HEK293 (cell line): ENCODE measurements around the gene STOML1.

ENCODE experiments used
- CTCF ChIA-PET: fragments of 350-600 bp; formaldehyde crosslinking; extraction: SDS; loops from one replicate; lab custom pipeline; 2021; ENCODE audit warnings: antibody characterized with exemption; lab: Yijun Ruan, JAX
- POLR2A ChIA-PET: fragments of 300-600 bp; formaldehyde crosslinking; extraction: SDS; loops from one replicate; lab custom pipeline; 2020; ENCODE audit warnings: antibody characterized with exemption, inconsistent platforms; lab: Yijun Ruan, JAX
- H3K27ac ChIP-seq: fragments of 200-500 bp; sonication (Bioruptor generic); 2 replicates; pipeline ENCODE4 v1.5.1; 2014; ENCODE audit warnings: low read depth, low read length, control low read depth, inconsistent platforms; ENCODE audit errors: extremely low read depth
- H3K36me3 ChIP-seq, 2 experiments: fragments of 200-500 bp in 1 of 2; sonication (Bioruptor generic) in 1 of 2; 1 replicate in 1 of 2; 2 replicates in 1 of 2; pipeline ENCODE4 v1.5.1; 2014 to 2017; ENCODE audit warnings: inconsistent platforms in 2 of 2, low read length in 2 of 2; ENCODE audit not compliant: control insufficient read depth in 2 of 2, insufficient read depth in 1 of 2
- H3K4me1 ChIP-seq: fragments of 200-500 bp; sonication (Bioruptor generic); 2 replicates; pipeline ENCODE4 v1.5.1; 2014; ENCODE audit warnings: mild to moderate bottlenecking, low read length, inconsistent platforms; ENCODE audit not compliant: control insufficient read depth, insufficient read depth
- H3K4me3 ChIP-seq: 2 replicates; pipeline ENCODE4 v1.5.1; 2011; ENCODE audit warnings: low read depth, mild to moderate bottlenecking, control low read depth, low read length, moderate library complexity
- H3K9me3 ChIP-seq: fragments of 200-500 bp; sonication (Bioruptor generic); 2 replicates; pipeline ENCODE4 v1.5.1; 2014; ENCODE audit warnings: low read depth, low read length, inconsistent platforms; ENCODE audit not compliant: control insufficient read depth, insufficient read depth
- GFI1B ChIP-seq: fragments of 450-650 bp; formaldehyde crosslinking; IDR thresholded peaks from 2 replicates; pipeline ENCODE4 v1.5.1; 2016; ENCODE audit warnings: missing biosample characterization, missing genetic modification characterization
- GLIS2 ChIP-seq: fragments of 450-650 bp; formaldehyde crosslinking; IDR thresholded peaks from 2 replicates; pipeline ENCODE4 v1.5.1; 2016; ENCODE audit warnings: missing biosample characterization, missing genetic modification characterization
- KLF9 ChIP-seq: fragments of 450-650 bp; formaldehyde crosslinking; IDR thresholded peaks from 2 replicates; pipeline ENCODE4 v1.5.1; 2016; ENCODE audit warnings: missing biosample characterization, missing genetic modification characterization, low read depth
- PBX3 ChIP-seq: sonication (generic); formaldehyde crosslinking; IDR thresholded peaks from 2 replicates; pipeline ENCODE4 v1.8.1; 2022; ENCODE audit warnings: mild to moderate bottlenecking, moderate library complexity, missing genetic modification reagents
- ZBTB48 ChIP-seq: fragments of 450-650 bp; formaldehyde crosslinking; IDR thresholded peaks from 2 replicates; pipeline ENCODE4 v1.5.1; 2016; ENCODE audit warnings: missing biosample characterization, missing genetic modification characterization
- ZFHX2 ChIP-seq: fragments of 450-650 bp; formaldehyde crosslinking; conservative IDR thresholded peaks from 2 replicates; pipeline ENCODE4 v1.5.1; 2016; ENCODE audit warnings: missing biosample characterization, missing genetic modification characterization
- ZNF121 ChIP-seq: fragments of 450-650 bp; formaldehyde crosslinking; IDR thresholded peaks from 2 replicates; pipeline ENCODE4 v1.5.1; 2016; ENCODE audit warnings: missing biosample characterization, missing genetic modification characterization
- ZNF138 ChIP-seq: fragments of 450-650 bp; formaldehyde crosslinking; IDR thresholded peaks from 2 replicates; pipeline ENCODE4 v1.5.1; 2016; ENCODE audit warnings: missing biosample characterization, missing genetic modification characterization, borderline replicate concordance
- ZNF148 ChIP-seq: fragments of 450-650 bp; formaldehyde crosslinking; IDR thresholded peaks from 2 replicates; pipeline ENCODE4 v1.5.0; 2017; ENCODE audit warnings: missing biosample characterization, missing genetic modification characterization, borderline replicate concordance
- ZNF23 ChIP-seq: fragments of 450-650 bp; formaldehyde crosslinking; IDR thresholded peaks from 2 replicates; pipeline ENCODE4 v1.5.1; 2016; ENCODE audit warnings: missing biosample characterization, missing genetic modification characterization, borderline replicate concordance
- ZNF24 ChIP-seq: fragments of 450-650 bp; formaldehyde crosslinking; IDR thresholded peaks from 2 replicates; pipeline ENCODE4 v1.5.1; 2016; ENCODE audit warnings: missing biosample characterization, missing genetic modification characterization
- ZNF26 ChIP-seq: fragments of 450-650 bp; formaldehyde crosslinking; IDR thresholded peaks from 2 replicates; pipeline ENCODE4 v1.5.1; 2016; ENCODE audit warnings: missing biosample characterization, missing genetic modification characterization
- ZNF37A ChIP-seq: fragments of 450-650 bp; IDR thresholded peaks from 2 replicates; pipeline ENCODE4 v1.5.1; 2018; ENCODE audit warnings: missing biosample characterization, missing genetic modification characterization
- ZNF544 ChIP-seq: fragments of 450-650 bp; formaldehyde crosslinking; IDR thresholded peaks from 2 replicates; pipeline ENCODE4 v1.5.0; 2017; ENCODE audit warnings: missing biosample characterization, missing genetic modification characterization
- ZNF571 ChIP-seq: fragments of 450-650 bp; formaldehyde crosslinking; IDR thresholded peaks from 2 replicates; pipeline ENCODE4 v1.5.0; 2017; ENCODE audit warnings: missing biosample characterization, missing genetic modification characterization
- ZNF639 ChIP-seq: fragments of 450-650 bp; formaldehyde crosslinking; IDR thresholded peaks from 2 replicates; pipeline ENCODE4 v1.5.1; 2016; ENCODE audit warnings: missing biosample characterization, missing genetic modification characterization
- ZNF658 ChIP-seq: fragments of 450-650 bp; formaldehyde crosslinking; IDR thresholded peaks from 2 replicates; pipeline ENCODE4; 2016; ENCODE audit warnings: missing biosample characterization, missing genetic modification characterization
- ZNF660 ChIP-seq: fragments of 450-650 bp; IDR thresholded peaks from 2 replicates; pipeline ENCODE4 v1.5.1; 2018; ENCODE audit warnings: missing biosample characterization, mild to moderate bottlenecking, missing genetic modification characterization
- ZNF704 ChIP-seq: fragments of 450-650 bp; formaldehyde crosslinking; IDR thresholded peaks from 2 replicates; pipeline ENCODE4 v1.5.1; 2016; ENCODE audit warnings: missing biosample characterization, missing genetic modification characterization
- ZNF707 ChIP-seq: fragments of 450-650 bp; formaldehyde crosslinking; IDR thresholded peaks from 2 replicates; pipeline ENCODE4 v1.5.1; 2016; ENCODE audit warnings: missing biosample characterization, missing genetic modification characterization
- TF ChIP-seq, protein P1 (sequence below): fragments of 450-650 bp; formaldehyde crosslinking; IDR thresholded peaks from 2 replicates; pipeline ENCODE4 v1.5.1; 2016; ENCODE audit warnings: missing biosample characterization, missing genetic modification characterization
- TF ChIP-seq, protein P2 (sequence below): fragments of 450-650 bp; formaldehyde crosslinking; IDR thresholded peaks from 2 replicates; pipeline ENCODE4 v1.5.1; 2016; ENCODE audit warnings: missing biosample characterization, missing genetic modification characterization
- TF ChIP-seq, protein P3 (sequence below): fragments of 450-650 bp; formaldehyde crosslinking; conservative IDR thresholded peaks from 2 replicates; pipeline ENCODE4 v1.5.1; 2016; ENCODE audit warnings: low read depth, missing biosample characterization, missing genetic modification characterization

Gene STOML1

DNA sequence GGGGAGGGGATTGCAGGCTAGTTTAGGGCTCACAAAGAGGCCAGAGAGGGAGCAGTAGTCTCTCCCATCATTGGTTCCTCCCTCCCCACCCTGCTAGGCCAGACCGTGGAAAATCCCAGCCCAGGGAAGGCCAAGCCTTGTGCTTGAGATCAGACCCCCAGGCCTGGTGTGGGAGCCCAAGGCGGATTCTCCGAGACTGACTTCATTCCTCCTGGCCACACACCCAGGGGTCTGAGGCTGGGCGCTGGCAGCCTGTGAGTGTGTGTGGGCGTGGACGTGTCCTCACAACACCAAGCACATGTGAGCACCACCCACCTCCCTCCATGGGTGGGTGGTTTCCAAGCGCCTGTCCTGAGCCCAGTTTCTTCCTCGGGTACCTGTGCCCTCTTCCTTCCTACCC, 61.7 kb downstream of the STOML1 start:
- Histone ChIP-seq H3K4me1 (peaks cover 4% of the 10 kb centered on the region), H3K36me3 (no peaks in the 10 kb centered on the region), H3K27ac (no peak overlapping the region), H3K4me3 (no peak overlapping the region), H3K9me3 (no peaks in the 10 kb centered on the region)
- ChIA-PET CTCF (interaction anchor here (2.0 kb wide), 1 partner anchor 11 kb away, joined by 7 read pairs; no protein-coding TSS in a partner anchor), POLR2A (no interaction called here)
- TF ChIP-seq ZNF704 (tag by site-specific recombination) (no peak), ZNF23 (tag by site-specific recombination) (no peak), ZNF138 (tag by site-specific recombination) (no peak), ZNF26 (no peak), GLIS2 (0 out of 2 replicates have a peak, but pooled peaks have one; percentile 18), GFI1B (tag by site-specific recombination) (no peak), ZNF658 (tag by site-specific recombination) (no peak), KLF9 (tag by site-specific recombination) (no peak), ZNF707 (no peak), ZNF148 (tag by site-specific recombination) (no peak), ZNF571 (tag by site-specific recombination) (no peak), PBX3 (no peak), ZNF639 (tag by site-specific recombination) (no peak), ZNF121 (tag by site-specific recombination) (no peak), ZNF24 (tag by site-specific recombination) (no peak), ZFHX2 (tag by site-specific recombination) (peak; percentile 97), ZNF37A (tag by site-specific recombination) (no peak), ZBTB48 (tag by site-specific recombination) (no peak), ZNF660 (tag by site-specific recombination) (no peak), ZNF544 (tag by site-specific recombination) (no peak)
- TF ChIP-seq, protein P1, sequence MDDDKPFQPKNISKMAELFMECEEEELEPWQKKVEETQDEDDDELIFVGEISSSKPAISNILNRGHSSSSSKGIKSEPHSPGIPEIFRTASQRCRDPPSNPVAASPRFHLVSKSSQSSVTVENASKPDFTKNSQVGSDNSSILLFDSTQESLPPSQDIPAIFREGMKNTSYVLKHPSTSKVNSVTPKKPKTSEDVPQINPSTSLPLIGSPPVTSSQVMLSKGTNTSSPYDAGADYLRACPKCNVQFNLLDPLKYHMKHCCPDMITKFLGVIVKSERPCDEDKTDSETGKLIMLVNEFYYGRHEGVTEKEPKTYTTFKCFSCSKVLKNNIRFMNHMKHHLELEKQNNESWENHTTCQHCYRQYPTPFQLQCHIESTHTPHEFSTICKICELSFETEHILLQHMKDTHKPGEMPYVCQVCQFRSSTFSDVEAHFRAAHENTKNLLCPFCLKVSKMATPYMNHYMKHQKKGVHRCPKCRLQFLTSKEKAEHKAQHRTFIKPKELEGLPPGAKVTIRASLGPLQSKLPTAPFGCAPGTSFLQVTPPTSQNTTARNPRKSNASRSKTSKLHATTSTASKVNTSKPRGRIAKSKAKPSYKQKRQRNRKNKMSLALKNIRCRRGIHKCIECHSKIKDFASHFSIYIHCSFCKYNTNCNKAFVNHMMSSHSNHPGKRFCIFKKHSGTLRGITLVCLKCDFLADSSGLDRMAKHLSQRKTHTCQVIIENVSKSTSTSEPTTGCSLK (tag by site-specific recombination) = no peak
- TF ChIP-seq, protein P2, sequence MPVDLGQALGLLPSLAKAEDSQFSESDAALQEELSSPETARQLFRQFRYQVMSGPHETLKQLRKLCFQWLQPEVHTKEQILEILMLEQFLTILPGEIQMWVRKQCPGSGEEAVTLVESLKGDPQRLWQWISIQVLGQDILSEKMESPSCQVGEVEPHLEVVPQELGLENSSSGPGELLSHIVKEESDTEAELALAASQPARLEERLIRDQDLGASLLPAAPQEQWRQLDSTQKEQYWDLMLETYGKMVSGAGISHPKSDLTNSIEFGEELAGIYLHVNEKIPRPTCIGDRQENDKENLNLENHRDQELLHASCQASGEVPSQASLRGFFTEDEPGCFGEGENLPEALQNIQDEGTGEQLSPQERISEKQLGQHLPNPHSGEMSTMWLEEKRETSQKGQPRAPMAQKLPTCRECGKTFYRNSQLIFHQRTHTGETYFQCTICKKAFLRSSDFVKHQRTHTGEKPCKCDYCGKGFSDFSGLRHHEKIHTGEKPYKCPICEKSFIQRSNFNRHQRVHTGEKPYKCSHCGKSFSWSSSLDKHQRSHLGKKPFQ (tag by site-specific recombination) = no peak
- TF ChIP-seq, protein P3, sequence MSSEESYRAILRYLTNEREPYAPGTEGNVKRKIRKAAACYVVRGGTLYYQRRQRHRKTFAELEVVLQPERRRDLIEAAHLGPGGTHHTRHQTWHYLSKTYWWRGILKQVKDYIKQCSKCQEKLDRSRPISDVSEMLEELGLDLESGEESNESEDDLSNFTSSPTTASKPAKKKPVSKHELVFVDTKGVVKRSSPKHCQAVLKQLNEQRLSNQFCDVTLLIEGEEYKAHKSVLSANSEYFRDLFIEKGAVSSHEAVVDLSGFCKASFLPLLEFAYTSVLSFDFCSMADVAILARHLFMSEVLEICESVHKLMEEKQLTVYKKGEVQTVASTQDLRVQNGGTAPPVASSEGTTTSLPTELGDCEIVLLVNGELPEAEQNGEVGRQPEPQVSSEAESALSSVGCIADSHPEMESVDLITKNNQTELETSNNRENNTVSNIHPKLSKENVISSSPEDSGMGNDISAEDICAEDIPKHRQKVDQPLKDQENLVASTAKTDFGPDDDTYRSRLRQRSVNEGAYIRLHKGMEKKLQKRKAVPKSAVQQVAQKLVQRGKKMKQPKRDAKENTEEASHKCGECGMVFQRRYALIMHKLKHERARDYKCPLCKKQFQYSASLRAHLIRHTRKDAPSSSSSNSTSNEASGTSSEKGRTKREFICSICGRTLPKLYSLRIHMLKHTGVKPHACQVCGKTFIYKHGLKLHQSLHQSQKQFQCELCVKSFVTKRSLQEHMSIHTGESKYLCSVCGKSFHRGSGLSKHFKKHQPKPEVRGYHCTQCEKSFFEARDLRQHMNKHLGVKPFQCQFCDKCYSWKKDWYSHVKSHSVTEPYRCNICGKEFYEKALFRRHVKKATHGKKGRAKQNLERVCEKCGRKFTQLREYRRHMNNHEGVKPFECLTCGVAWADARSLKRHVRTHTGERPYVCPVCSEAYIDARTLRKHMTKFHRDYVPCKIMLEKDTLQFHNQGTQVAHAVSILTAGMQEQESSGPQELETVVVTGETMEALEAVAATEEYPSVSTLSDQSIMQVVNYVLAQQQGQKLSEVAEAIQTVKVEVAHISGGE (tag by site-specific recombination) = no peak
